ENCODE results near the gene EBPL. TPM values are rescaled to one million over a fixed set of nuclear protein-coding genes. Genes with fewer than 3 reads are reported as not detected.

Gene EBPL
- total RNA-seq, 4 donors from 2014 or later, result 6.7 to 21.6 (median 19.2) TPM

DNA sequence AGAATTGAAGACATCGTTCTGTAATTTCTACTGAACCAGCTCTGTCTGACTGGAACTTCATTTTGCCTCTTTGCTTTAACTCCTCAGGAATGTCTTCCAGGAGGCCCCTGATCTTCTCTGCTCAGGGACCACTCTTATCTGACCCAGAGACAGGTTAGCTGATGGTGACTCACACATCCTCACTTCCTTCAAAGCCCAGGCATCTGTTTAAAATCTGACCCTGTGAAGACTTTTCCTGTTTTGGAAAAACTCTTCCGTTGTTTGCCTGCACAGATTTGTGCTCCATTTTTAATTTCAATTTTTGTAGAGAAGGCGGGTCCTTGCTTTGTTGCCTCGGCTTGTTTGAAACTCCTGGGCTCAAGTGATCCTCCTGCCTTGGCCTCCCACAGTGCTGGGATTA, 61.3 kb downstream of the EBPL start:
- H3K27me3 ChIP-seq, result no peaks in the 10 kb centered on the region
- H3K4me1 ChIP-seq, result no peaks in the 10 kb centered on the region
- no peaks in the 10 kb centered on the region for H3K9me3 ChIP-seq
- no peak overlapping the region for H3K27ac ChIP-seq
- peak in 1 of 3 donors; percentile 1 for DNase-seq
- H3K4me3 ChIP-seq, result no peak overlapping the region
- TF ChIP-seq, protein P1, sequence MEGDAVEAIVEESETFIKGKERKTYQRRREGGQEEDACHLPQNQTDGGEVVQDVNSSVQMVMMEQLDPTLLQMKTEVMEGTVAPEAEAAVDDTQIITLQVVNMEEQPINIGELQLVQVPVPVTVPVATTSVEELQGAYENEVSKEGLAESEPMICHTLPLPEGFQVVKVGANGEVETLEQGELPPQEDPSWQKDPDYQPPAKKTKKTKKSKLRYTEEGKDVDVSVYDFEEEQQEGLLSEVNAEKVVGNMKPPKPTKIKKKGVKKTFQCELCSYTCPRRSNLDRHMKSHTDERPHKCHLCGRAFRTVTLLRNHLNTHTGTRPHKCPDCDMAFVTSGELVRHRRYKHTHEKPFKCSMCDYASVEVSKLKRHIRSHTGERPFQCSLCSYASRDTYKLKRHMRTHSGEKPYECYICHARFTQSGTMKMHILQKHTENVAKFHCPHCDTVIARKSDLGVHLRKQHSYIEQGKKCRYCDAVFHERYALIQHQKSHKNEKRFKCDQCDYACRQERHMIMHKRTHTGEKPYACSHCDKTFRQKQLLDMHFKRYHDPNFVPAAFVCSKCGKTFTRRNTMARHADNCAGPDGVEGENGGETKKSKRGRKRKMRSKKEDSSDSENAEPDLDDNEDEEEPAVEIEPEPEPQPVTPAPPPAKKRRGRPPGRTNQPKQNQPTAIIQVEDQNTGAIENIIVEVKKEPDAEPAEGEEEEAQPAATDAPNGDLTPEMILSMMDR (IDR thresholded peaks at IDR 0.05), result no peak
- no peak for TF ChIP-seq POLR2A (IDR thresholded peaks at IDR 0.05)
- H3K36me3 ChIP-seq, result no peaks in the 10 kb centered on the region

DNA sequence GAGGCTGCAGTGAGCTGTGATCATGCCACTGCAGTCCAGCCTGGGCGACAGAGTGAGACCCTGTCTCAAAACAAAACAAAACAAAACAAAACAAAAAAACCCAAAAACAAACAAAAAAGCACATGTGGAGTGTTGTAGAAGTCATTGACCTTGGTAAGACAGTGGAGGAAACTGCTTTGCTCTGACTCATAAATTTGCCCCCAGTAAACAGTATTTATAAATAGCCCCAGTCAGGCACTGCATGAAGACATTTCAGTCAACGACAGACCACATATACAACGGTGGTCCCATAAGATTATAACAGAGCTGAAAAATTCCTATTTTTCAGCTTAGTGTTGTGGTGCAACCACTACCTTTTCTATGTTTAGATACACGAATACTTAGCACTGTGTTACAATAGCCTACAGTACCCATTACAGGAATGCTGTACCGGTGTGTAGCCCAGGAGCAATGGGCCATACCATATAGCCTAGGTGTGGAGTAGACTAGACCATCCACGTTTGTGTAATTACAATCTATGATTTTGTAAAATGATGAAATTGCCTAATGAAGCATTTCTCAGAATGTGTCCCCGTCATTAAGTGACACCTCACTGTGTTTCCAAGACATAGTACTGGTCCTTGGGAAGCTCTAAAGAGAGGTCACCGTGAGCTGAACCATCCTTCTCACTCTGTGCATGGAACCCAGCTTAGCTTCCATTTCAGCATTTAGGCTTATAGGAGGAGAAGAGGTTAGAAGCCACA, 61.9 kb downstream of the EBPL start:
- peak in 1 of 3 donors; percentile 1 for DNase-seq
- H3K9me3 ChIP-seq, result no peaks in the 10 kb centered on the region
- no peak for TF ChIP-seq POLR2A (IDR thresholded peaks at IDR 0.05)
- TF ChIP-seq, protein P1 (IDR thresholded peaks at IDR 0.05), result no peak
- H3K4me3 ChIP-seq, result peak overlapping the region in 3 of 4 donors; percentile 44 to 53 (median 45)
- H3K27ac ChIP-seq, result peak overlapping the region in 1 of 4 donors; percentile 75
- H3K27me3 ChIP-seq, result no peaks in the 10 kb centered on the region
- H3K36me3 ChIP-seq, result no peaks in the 10 kb centered on the region
- no peaks in the 10 kb centered on the region for H3K4me1 ChIP-seq

DNA sequence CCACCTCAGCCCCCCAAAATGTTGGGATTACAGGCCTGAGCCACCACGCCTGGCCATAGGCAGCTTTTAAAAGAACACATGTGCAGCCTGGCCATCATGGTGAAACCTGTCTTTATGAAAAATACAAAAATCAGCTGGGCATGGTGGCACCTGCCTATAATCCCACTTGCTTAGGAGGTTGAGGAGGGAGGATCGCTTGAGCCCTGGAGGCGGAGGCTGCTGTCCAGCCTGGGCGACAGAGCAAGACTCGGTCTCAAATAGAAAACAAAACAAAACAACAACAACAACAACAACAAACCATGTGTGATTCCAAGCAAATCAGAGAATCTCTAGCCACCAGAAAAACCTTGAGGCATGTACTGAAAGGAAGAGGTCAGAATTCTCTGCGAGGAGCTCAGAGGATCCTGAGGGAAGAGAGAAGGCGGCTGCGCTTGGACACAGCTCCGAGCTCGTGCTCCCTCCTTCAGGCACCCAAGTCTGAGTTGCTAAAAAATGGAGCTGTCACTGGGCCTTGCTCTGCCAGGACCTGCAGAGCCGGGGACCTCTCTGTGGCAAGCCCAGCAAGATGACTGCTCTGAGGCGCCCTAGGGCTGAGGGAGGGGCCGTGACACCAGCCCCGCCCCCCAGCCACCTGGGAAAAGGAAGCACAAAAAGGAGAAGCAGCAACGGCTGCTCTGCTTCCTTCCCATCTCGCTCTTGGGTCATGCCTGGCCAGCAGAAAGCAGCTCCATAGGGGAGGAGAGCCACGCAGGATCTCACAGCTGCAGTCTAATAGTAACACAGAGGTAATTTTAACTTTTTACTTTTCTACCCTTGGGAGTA, 63.2 kb downstream of the EBPL start, which contains the start of gene ARL11:
Gene ARL11 (plus strand): TSS at position 677 of the 822 bp plus-strand sequence. CDS start 1,941 bp downstream, outside the sequence.
- DNase-seq, result peak; percentile 74 to 94 (median 91)
- H3K36me3 ChIP-seq, result no peaks in the 10 kb centered on the region
- peak within 1 kb of the TSS; percentile 44 to 53 (median 44) for H3K4me3 ChIP-seq
- no peaks in the 10 kb centered on the region for H3K27me3 ChIP-seq
- TF ChIP-seq, protein P1 (IDR thresholded peaks at IDR 0.05), result no peak
- TF ChIP-seq POLR2A (IDR thresholded peaks at IDR 0.05), result peak; percentile 23 to 31
- no peaks in the 10 kb centered on the region for H3K4me1 ChIP-seq
- peak within 1 kb of the TSS in 3 of 4 donors; percentile 38 to 75 (median 55) for H3K27ac ChIP-seq
- H3K9me3 ChIP-seq, result no peaks in the 10 kb centered on the region

DNA sequence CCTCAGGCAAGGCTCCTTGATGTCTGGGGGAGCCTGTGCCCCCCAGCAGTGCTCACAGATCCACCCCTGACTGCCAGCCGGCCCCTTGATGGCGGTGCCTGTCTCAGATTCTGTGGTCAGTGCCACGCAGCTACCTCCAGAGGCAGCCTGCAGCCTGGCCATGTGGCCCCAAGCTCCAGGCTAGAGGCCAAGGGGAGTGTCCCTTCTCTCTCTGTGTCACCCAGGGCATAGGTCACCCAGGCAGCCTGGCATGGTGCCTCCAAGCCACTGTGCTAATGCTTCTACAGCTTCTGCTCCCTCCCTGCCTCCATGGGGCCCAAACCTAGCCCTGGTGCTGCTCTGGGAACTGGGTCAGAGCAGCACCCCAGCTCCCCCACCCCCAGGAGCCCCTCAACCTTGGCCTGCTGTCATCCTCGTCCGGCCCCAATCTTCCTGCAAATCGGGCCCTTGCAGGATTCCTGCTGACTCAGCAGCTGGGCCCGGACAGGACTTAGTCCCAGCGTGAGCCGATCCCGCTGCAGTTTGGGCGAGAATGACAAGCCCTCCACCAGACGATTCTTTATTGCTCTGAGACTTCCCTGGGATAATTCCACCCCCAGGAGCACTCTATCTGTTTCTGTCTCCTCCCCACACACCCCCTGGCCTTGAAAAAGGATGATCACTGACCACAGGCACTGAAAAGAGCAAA, 65.8 kb downstream of the EBPL start:
- H3K36me3 ChIP-seq, result no peaks in the 10 kb centered on the region
- H3K27ac ChIP-seq, result peak overlapping the region in 3 of 4 donors; percentile 34 to 73 (median 51)
- H3K27me3 ChIP-seq, result no peaks in the 10 kb centered on the region
- no peaks in the 10 kb centered on the region for H3K9me3 ChIP-seq
- DNase-seq, result peak in 2 of 3 donors; percentile 83 to 90
- H3K4me1 ChIP-seq, result no peaks in the 10 kb centered on the region
- no peak overlapping the region for H3K4me3 ChIP-seq
- TF ChIP-seq, protein P1 (IDR thresholded peaks at IDR 0.05), result peak in 1 of 6 experiments; percentile 16
- no peak for TF ChIP-seq POLR2A (IDR thresholded peaks at IDR 0.05)

DNA sequence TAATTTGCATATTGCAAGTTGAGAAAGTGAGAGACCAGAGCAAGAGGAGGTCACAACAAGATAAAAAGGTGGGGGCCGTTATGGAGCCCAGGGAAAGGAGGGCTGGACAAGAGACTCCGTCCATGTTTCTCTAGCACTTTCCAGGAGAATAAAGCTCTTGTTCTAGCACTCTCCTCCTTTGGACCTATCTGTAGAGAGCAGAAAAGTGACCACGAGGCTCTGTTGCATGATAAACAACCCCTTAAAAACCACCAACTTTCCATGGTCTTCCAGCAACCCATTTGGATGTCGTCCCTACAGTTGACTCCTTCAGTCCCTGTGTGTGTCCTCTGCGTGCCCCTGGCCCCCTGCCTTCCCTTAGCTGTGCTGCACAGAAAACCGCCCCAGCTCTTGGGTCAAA, 67.1 kb downstream of the EBPL start:
- Histone ChIP-seq H3K9me3 (no peaks in the 10 kb centered on the region), H3K4me3 (no peak overlapping the region), H3K27me3 (no peaks in the 10 kb centered on the region), H3K27ac (no peak overlapping the region), H3K36me3 (no peaks in the 10 kb centered on the region), H3K4me1 (no peaks in the 10 kb centered on the region)
- TF ChIP-seq POLR2A (IDR thresholded peaks at IDR 0.05), result no peak
- TF ChIP-seq, protein P1 (IDR thresholded peaks at IDR 0.05), result no peak
- no peak for DNase-seq
